ACHN (cell line): ENCODE data around the gene WHRN.

Experiments
- DNase-seq: peaks from one replicate; pipeline ENCODE4 v3.0.0-alpha.2; 2015
- in situ Hi-C: cut with HindIII; loops from 2 replicates; pipeline ENCODE4 v1.10.0; 2017; ENCODE audit warnings: low sequenced_read_pairs, low pct_ligation_motif_present, low pct_unique_long_range_greater_than_20kb

Gene WHRN

GRCh38 chr9:114433086-114433485, 72.2 kb downstream of the WHRN start:
- in situ Hi-C loops: no loop called here

GRCh38 chr9:114432323-114433067, 72.8 kb downstream of the WHRN start:
- in situ Hi-C loops: no loop called here
- DNase-seq: no peak

More at GRCh38 chr9:114433086-114433485, 72.2 kb downstream of the WHRN start:
- DNase-seq: no peak

DNA sequence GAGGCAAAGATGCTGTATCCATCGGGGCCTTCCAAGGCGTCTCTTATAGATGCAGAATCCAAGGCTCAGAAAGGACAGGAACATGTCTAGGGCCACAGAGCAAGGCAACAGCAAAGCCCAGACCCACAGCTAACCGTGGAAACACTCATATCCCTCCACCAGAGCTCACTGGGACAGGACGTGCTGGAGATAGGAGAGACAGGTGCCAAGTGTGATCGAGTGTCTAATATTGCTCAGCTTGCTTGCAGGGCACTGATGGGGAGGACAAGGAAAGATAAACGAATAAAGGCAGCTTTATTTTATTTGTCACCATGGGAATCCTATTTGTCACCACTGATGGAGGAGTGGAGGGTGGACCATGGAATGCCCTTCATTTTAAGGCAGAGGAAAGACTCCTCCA, 73.5 kb downstream of the WHRN start:
- no peak for DNase-seq
- in situ Hi-C loops: no loop called here

GRCh38 chr9:114431003-114431402, 74.3 kb downstream of the WHRN start:
- DNase-seq: no peak
- in situ Hi-C loops: no loop called here

GRCh38 chr9:114430457-114430856, 74.8 kb downstream of the WHRN start:
- DNase-seq: no peak
- in situ Hi-C loops: no loop called here

GRCh38 chr9:114429488-114429887, 75.8 kb downstream of the WHRN start:
- DNase-seq: no peak
- in situ Hi-C loops: no loop called here

DNA sequence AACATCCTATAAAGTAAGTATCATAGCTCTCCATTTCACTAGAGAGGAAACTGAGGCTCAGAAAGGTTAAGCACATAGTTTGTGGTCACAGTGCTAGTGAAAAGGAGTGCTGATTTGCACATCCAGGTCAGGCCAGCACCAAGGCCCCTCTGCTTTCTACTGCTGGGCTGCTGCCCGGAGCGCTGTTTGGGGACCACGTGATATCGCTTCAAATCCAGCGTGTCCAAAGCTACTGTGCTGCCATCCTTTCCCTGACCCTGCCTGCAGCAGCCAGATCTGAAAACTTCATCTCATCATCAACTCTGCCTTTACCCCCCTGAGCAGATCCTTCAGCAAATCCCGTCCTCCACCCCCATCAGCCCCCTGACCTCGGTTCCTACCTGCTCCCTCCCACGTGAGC, 76.8 kb downstream of the WHRN start:
- in situ Hi-C loops: no loop called here

GRCh38 chr9:114427644-114428043, 77.6 kb downstream of the WHRN start:
- in situ Hi-C loops: no loop called here
- no peak for DNase-seq

More for the DNA sequence above, 76.8 kb downstream of the WHRN start:
- DNase-seq: no peak

GRCh38 chr9:114426046-114426948, 79.0 kb downstream of the WHRN start:
- in situ Hi-C loops: no loop called here
- no peak for DNase-seq

GRCh38 chr9:114425126-114425525, 80.1 kb downstream of the WHRN start:
- in situ Hi-C loops: no loop called here
- no peak for DNase-seq

GRCh38 chr9:114424126-114424525, 81.1 kb downstream of the WHRN start:
- DNase-seq: no peak
- in situ Hi-C loops: no loop called here

GRCh38 chr9:114423181-114423580, 82.1 kb downstream of the WHRN start:
- no peak for DNase-seq
- in situ Hi-C loops: no loop called here

GRCh38 chr9:114421147-114421546, 84.1 kb downstream of the WHRN start:
- in situ Hi-C loops: no loop called here
- no peak for DNase-seq

GRCh38 chr9:114419796-114420195, 85.5 kb downstream of the WHRN start:
- in situ Hi-C loops: no loop called here

DNA sequence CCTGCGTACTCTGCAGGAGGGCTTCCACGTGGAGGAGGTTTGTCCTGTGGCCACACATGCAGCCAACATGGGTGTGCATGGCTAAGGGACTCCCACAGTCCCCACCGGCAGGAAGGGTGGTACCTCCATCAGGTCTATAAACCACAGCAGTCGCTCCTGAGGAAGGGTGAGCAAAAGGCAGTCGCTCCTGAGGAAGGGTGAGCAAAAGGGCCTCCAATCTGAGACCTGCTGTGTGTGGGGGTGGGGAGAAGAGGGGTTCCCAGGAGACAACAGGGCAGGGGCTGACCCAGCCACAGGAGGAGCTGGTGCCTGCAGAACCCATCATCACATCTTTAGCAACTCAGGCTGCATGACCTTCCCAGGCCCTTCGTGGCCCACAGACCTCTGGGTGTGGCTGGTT, 87.2 kb downstream of the WHRN start:
- in situ Hi-C loops: no loop called here
- DNase-seq: no peak

More at GRCh38 chr9:114419796-114420195, 85.5 kb downstream of the WHRN start:
- DNase-seq: no peak

GRCh38 chr9:114417511-114417910, 87.8 kb downstream of the WHRN start:
- in situ Hi-C loops: no loop called here
- peak; percentile 8 for DNase-seq

GRCh38 chr9:114416906-114417305, 88.4 kb downstream of the WHRN start:
- in situ Hi-C loops: no loop called here

DNA sequence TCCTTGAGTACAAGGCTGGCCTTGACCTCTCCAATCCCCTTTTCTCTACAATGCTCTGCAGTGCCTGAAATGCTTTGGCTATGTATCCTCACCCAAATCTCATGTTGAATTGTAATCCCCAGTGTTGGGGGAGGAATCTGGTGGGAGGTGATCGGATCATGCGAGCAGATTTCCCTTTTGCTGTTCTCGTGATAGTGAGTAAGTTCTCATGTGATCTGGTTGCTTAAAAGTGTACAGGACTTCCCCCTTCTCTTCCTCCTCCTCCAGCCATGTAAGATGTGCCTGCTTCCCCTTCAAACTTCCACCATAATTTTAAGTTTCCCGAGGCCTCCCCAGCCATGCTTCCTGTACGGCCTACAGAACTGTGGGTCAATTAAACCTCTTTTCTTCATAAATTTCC, 89.0 kb downstream of the WHRN start:
- no peak for DNase-seq
- in situ Hi-C loops: no loop called here

More at GRCh38 chr9:114416906-114417305, 88.4 kb downstream of the WHRN start:
- no peak for DNase-seq

GRCh38 chr9:114414346-114414745, 90.9 kb downstream of the WHRN start:
- DNase-seq: no peak
- in situ Hi-C loops: no loop called here
